GM19397 (cell line): ENCODE results near the gene SYMPK.
A peak's percentile ranks its signal among the peaks of the same experiment; 100 is the strongest.

Experiments used
- ATAC-seq: cut with Tn5 transposase; IDR thresholded peaks from one replicate; pipeline ENCODE4 v1.9.1; 2021; ENCODE audit warnings: mild to moderate bottlenecking, moderate library complexity; ENCODE audit not compliant: unreplicated experiment

SYMPK gene

DNA sequence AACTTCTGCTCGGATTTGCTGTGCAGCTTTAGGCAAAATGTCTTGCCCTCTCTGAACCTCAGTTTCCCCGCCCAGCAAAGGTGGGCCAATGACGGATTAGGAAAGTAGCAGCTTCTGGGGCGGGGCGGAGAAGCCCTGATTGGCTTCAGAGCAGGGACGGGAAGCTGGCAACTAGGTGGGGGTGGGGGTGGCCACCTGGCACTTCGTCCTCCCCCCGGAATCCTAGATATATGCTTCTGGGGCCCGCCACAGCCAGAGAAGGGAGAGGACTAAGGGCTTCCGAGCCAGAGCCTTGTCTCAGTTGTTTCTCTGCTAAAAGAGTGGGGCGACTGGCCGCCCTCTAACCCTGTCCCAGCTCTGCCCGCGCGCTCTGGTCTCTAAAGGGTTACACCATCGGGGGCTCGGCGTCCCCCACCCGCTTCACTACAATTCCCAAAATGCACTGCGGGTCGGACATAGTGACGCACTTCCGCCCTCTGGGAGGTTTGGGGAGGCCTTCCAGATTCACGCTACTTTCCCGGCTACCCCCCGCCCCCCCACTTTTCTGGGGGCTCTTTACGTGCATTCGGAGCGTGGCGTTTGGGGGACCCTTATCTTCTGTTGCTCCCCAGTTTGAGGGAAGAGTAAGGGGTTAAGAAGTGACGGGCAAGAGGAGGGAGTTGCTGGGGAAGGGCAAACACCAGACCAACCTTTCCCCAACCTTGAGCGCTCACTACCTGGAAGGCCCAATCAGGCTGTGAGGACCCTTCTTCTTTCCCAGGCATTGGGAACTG, 23.7 kb upstream of the SYMPK start:
- peak; percentile 49 for ATAC-seq

DNA sequence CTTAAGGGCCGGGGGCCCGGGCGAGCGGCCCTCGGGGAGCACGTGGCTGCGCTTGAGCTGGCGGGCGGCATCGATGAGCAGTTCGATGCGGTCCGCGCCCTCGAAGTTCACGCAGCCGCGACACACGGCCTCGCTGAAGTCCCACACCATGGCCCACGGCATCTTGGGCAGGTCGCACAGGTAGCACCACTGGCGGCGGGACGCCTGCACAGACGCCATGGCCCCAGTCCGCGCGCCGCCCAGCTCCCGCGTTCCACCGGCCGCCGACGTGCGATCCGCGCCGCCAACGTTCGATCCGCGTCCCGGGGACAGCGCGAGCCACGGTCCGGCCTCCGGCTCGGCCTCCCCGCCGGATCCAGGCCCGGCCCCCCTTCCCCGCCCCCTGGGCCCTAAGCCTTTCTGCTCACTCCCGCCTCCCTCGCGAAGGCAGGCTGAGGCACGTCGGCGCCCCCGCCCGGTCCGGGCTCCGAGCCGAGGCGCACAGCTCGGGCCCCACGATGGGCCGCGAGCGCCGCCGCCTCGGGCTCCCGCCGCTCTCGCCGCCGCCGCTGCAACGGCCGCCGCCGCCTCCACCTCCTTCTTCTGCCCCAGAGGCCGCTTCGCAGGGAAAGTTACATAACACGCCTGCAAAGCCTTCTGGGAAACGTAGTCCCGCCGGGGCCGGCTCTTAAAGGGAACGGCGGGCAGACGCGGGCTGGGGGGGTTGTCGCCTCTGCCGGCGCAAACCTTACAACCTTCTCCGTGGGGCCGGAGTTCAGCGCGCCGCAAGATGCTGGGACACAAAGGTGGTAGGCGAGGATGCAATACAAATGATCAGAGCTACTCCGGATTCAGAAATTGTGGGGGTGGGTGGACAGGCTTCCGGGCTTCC, 22.8 kb upstream of the SYMPK start, which contains the start of gene IRF2BP1:
TSS of gene IRF2BP1 (minus strand) at position 586 of the 871 bp plus-strand sequence. CDS start at position 219, 367 bp downstream.
- peak; percentile 49 for ATAC-seq

DNA sequence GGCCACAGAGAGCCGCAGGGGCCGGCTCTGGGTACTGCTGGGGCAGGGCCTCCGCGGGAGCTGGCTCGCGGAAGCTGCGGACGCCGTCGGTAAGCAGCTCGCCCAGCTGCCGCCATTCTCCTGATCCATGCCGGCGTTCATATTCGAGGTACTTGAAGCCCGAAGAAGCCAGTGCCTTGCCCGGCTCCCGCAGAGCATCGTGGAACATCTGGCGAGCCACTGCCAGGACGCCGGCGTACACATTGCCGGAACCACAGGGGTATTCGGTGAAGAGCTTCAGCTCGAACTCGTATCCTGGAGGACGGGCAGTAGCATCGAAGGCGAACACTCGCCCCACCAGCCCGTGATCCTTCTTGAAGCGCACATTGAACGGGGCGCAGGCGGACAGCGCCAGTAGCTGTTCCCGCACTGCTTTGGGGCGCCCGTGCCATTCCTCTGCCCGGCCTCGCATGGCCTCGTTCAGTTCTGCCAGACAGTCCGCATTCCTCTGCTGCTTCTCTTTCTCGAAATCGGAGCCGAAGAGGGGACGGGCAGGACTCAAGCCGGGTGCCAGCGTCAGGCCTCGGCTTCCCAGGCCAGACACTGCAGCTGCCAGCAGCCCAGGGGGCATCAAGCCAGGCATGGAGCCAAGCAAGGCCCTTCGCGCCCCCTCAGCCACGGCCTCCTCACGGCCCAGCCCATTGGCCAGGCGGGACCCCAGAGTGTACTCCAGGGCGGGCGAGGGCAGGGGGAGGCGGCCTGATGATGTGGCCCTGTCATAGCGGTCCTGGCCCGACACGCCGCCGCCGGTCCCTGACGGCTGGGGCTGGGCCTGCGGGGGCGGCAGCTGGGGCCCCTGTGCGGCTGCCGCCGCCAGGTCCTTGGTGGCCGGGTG, 22.0 kb upstream of the SYMPK start:
- no peak for ATAC-seq

DNA sequence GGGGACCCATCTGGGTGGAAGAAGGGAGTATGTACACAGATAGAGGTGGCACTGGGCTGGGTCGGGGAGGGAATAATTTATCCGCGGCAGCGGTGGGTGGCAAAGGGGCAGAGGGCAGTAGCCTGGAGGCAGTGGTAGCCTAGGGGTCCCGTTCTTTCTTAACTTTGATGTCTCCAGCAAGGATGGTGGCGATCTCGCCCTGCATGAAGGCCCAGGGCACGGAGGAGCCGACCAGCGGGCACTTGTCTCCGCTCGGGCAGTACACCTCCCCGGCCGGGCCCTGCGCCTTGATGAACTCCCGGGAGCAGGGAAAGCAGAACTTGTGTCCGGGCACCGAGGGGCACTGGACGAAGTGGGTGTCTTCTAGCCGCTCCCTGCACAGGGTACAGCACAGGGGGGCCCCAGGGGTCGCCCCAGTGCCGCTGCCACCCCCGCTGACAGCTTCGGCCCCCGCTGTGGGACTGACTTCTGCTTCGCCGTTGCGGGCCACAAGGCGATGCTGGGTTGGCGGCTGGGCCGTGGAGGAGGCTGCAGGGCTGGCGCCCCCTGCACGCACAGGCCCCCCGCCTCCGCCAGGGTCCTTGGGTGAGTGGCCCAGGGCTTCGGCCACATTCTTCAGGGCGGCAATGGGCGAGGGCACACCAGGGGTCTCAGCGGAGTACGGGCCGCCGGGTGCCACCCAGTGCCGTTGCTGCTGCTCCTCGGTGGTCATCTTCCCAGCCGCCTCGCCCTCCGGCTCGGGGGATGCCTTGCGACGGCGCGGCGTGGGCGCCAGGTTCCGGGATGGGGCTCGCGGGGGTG, 21.1 kb upstream of the SYMPK start:
- no peak for ATAC-seq

DNA sequence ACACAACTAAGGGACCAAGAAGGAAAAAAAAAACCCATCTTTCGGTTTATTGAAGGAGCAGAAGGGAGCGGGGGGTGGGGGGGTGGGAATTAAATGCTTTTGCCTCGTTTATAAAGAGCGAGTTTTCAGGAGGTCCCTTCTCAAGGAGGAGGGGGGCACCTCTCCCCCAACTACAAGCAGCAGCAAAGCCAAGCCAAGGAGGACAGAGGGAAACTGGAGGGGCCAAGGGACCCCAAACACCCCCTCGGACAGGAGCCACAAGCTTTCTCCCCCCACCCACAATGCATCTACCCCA, 20.6 kb upstream of the SYMPK start:
- ATAC-seq: no peak

DNA sequence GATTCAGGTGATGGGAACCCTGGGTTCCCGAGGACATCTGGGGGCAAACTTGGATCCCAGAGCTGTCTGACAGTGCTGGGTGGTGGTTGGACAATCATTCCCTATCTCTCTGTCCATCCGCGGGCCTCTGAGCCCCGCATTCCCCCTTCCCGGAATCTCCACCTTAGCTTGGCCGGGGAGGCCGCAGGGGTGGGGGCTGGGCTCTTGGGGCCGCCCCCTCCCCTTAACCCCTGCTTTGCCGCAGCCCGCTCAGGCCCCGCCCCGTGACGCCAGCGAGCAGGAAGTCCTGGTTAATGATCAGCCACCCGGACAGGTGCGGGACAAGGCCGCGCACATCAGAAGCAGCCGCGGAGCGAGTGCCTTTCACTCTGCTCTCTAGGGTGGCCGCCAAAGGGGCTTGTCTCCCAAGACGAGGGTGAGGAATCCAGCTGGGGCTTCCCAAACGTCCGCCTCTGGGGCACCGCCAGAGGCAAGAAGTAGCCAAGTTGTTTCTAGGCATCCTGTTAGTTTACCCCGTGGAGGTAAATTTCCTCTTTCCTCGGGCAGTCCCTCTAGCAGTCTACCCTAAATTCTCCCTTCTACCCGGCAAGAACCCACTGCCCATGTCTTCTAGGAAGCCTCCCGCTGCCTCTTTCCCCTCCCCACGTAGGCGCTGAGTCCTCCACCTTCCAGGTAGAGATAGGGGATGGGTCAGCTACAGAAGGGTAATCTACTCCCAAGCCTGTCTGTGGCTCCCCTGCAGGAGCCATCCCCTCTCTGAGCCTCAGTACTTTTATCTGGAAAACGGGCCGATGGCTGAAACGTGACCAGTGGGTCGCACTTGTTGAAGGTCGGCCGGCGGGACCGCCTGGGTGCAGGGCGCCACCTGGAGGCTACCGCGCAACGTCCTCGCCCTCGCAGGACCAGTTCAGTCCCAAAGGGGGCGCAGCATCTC, 20.0 kb upstream of the SYMPK start:
- ATAC-seq: peak; percentile 26

DNA sequence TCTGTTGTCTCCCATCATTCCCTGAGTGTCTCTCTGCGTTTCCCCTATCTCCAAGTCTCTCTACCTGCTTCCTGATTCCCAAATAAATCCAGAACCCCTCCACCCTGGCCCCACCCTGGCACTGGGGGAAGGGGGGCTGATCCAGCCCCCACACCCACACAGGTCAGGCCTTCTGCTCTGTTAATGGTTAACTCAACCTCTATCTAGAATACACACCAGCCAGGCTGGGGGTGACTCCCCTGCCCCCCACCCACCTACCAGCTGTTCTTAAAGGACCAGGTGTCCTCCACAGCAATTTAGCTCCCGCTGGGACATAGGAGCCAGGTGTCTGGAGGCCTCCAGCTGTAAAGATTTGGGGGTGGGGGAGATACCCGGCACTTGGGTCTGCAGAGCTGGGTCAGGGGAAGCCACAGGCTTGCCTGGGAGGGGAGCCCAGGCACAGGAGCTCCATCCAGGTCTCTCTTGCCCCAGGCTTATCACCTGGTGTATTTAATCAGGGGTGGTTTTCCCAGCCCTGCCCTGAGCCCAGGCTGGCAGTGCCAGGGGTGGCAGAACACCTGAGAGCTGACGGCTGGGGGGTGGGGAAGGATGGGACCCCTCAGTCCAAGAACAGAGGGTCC, 19.1 kb upstream of the SYMPK start:
- ATAC-seq: no peak

DNA sequence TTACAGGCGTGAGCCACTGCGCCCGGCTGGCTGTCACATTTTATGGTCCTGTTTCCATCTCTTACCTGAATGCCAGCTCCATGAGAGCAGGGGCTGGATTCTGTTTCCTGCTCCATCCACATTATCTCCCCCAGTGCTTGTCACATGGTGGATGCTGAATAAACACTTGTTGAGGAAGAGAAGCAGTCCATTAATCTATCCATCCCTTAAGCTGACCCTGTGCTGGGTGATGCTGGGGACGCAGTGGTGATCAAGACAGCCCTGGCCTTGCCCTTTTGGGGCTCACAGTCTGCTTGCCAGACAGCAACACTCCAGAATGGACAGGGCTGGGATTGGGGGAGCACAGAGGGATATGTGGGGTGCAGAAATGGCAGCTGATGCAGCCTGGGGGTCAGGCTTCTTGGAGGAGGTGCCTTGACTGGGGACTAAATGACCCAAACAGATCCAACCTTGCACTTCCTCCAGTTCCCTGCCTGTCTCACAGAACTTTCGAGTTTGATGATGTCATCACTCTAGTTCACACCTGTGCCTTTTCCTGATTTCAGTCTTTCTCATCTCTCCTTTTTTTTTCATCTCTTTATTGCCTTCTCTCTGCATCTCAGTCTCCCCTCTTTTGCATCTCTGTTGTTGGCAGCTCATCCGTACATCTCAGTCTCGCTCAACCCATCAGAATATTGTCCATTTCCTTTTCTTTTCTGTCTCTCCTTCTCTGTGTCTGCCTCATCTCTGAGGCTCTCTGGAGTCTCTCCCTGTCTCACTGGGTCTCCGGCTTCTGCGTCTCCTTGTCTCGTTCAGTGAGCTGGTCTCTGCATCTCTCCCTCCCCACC, 18.3 kb upstream of the SYMPK start:
- ATAC-seq: no peak

DNA sequence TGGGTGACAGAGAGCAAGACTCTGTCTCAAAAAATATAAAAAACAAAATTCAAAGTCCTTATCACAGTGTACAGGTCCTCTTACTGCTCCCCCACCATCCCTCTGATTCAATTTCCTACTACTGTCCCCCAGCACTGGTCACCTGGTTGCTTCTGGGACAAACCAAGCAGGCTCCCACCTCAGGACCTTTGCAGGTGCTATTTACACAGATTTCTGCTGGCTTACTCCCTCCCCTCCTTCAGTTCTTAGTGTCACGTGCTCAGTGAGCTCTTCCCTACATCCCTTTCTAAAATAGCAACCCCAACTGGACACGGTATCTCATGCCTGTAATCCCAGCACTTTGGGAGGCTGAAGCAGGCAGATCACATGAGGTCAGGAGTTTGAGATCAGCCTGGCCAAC, 17.0 kb upstream of the SYMPK start:
- ATAC-seq: no peak

DNA sequence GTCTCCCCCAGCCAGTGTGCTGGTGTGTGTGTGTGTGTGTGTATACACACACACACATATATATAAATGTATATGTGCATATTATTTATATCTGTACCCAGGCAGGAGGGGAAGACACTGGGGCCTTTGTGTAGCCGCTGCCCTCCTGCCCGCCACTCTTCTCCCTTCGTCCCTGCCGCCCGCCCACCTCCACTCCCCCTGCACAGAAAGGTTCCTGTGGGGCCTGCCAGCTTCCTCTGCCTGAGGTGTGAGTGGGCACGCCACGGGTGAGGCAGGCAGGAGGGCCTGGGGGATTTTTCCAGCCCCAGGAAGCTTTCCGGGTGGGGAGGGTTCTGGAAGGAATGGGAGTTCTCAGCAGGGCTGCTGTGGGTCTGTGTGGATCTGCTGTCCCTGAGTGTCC, 16.1 kb upstream of the SYMPK start:
- ATAC-seq: no peak

DNA sequence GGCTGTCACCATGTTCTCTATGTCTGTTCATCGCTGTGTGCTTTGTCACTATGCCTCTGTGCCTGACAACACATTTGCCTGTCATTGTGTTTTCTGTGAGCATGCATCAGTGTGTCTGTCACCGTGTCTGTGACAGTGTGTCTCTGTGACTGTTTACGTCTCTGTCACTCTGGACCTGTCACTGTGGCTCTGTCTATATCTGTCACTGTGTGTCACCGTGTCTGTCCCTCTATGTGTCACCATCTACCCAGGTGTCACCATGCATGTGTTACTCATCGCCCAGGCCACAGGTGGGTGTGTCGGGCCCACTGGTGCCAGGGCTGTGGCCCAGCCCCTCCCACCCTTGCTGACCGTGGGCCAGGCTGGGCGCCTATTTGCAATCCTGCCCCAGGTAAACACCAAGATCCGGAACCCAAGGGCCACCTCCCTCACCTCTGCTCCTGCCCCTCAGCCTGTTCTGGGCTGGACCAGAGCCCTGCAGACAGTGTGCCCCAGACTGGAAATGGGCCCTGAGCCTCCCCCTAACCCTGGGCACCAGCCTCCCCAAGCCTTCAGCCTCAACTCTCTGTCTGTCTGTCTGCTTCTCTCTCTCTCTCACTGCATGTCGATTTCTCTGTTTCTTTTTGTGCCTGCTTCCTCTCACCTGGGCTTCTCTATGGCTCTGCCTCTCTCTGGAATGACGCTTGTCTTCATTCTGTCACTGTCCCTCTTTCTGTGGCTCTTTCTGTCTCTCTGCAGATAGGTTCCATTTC, 15.3 kb upstream of the SYMPK start:
- no peak for ATAC-seq

DNA sequence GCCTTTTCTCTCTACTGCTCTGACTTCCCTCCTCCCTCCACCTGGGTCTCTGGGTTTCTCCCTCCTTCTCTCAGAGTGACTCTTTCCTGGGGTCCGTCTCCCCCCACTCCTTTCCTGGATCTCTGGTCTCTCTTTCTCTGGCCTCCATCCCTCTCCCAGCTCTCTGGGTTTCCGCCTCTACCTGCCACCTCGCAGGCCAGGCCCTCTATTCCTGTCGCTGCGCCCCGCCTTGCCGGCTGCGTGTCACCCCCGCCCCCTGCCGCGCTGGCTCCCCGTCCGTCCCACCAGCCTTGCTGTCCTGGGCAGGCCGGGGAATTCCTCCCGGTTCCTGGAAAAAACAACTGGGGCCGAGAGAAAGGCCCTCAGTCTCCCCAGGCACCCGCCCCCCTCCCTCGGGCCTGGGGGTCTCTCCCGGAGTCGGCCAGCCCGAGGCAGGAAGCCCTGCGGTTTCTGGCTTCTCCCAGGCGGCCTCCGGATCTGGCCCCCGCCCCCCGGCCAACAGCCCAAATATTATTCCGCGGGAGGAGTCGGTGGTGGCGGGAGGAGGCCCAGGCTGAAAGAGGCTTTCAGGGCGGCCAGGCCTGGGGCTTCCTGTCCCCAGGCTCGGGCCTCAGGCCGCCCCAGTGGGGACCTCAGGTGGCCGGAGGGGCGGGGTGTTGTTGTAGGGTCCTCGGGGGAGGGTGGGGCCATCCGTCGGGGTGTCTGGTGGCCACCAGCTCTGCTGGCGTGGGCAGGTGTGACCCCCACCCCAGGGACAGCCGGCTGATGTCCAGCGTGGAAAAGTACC, 13.7 kb upstream of the SYMPK start:
- ATAC-seq: no peak

DNA sequence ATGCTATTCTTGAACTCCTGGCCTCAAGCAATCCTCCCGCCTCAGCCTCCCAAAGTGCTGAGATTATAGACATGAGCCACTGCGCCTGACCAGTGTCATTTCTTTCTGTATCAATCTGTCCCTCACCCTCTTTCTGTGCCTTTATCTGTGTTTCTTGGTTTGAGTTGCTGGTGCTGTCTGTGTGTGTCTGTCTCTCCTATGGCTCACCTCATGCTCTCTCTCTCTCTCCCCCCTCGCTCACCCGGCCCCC, 13.1 kb upstream of the SYMPK start:
- ATAC-seq: no peak

DNA sequence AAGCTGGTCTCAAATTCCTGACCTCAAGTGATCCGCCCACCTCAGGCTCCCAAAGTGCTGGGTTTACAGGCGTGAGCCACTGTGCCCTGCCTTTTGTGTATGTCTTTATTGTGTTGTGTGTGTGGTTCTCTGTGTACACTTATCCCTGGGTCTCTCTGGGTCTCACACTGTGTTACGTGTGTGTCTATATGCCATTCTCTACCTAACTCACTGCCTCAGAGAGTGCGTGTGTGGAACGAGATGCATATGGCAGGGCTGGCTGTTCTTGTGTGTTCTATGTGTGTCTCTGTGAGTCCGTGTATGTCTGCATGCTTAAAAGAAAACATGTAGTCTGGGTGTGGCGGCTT, 11.6 kb upstream of the SYMPK start:
- no peak for ATAC-seq

DNA sequence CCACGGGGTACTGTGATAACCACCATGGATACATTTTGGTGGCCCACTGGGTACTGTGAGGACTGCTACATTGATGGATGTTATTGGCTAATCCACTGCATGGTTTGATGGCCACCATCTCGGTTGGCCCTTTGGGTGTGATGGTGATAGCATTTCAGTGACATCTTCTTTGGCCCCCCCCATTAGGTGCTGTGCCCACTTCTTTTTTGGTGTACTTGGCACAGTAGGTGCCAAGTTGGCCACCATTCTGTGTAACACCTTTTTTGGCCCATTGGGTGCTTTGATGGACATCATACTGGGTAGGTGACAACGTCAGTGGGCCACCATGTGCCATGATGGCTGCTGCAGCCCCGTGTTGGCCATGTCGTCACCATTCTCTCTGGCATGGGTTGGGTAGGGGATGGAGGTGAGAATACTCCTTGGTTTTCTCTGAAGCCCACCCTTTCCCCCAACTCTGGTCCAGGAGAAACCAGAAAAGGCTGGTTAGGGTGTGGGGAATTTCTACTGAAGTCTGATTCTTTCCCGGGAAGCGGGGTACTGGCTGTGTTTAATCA, 10.3 kb upstream of the SYMPK start:
- no peak for ATAC-seq

DNA sequence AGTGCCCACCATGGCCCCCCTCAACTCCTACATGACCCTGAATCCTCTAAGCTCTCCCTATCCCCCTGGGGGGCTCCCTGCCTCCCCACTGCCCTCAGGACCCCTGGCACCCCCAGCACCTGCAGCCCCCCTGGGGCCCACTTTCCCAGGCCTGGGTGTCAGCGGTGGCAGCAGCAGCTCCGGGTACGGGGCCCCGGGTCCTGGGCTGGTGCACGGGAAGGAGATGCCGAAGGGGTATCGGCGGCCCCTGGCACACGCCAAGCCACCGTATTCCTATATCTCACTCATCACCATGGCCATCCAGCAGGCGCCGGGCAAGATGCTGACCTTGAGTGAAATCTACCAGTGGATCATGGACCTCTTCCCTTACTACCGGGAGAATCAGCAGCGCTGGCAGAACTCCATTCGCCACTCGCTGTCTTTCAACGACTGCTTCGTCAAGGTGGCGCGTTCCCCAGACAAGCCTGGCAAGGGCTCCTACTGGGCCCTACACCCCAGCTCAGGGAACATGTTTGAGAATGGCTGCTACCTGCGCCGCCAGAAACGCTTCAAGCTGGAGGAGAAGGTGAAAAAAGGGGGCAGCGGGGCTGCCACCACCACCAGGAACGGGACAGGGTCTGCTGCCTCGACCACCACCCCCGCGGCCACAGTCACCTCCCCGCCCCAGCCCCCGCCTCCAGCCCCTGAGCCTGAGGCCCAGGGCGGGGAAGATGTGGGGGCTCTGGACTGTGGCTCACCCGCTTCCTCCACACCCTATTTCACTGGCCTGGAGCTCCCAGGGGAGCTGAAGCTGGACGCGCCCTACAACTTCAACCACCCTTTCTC, 9.4 kb upstream of the SYMPK start:
- no peak for ATAC-seq
